Islet precursor cell (in vitro differentiated cells): ENCODE results near the gene SERP2.
A peak's percentile ranks its signal among the peaks of the same experiment; 100 is the strongest.

ENCODE experiments used
- DNase-seq: peaks from one replicate; pipeline ENCODE4 v3.0.0-alpha.2; 2018

SERP2 gene

DNA sequence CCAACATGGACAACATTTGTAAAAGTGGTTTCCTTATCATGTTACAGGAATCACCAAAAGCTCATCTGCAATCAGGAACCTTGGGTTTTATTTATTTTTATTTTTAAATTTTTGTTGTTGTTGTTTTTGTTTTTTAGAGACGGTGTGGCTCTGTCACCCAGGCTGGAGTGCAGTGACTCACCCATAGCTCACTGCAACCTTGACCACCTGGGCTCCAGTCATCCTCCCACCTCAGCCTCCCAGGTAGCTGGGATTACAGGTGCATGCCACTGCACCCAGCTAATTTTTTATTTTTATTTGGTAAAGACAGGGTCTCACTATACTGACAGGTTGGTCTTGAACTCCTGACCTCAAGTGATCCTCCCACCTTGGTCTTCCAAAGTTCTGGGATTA lies 13.6 kb upstream of the SERP2 start:
- DNase-seq, result no peak

DNA sequence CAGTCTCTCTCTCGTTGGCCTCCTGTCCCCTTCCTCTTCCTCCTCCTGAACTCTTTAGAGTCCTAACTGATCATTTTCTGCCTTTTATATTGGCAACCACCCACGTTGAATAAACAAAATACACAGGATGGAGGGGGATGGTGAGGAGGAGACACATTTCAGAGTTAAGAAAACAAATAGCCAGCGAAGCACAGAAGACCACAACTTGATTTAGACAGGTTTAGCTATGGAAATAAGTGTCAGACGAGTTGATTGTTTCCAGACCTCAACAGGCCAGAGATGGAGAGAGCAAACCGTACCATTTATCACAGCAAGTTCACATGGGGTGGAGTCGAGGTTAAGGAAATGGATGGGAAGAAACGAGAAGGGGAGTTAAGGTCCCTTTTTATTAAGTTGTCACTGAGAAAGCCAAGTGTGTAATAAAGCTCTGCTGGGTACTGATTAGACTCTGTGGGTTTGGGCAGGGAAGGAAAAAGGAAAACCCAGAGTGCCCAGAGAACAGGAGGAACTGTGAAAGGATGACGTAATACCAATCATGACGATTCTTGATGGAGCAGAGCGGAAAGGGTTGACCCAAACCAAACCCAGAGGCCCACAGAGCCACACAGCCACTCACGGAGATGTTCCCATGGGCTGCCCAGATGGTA lies 11.1 kb upstream of the SERP2 start:
- no peak for DNase-seq

DNA sequence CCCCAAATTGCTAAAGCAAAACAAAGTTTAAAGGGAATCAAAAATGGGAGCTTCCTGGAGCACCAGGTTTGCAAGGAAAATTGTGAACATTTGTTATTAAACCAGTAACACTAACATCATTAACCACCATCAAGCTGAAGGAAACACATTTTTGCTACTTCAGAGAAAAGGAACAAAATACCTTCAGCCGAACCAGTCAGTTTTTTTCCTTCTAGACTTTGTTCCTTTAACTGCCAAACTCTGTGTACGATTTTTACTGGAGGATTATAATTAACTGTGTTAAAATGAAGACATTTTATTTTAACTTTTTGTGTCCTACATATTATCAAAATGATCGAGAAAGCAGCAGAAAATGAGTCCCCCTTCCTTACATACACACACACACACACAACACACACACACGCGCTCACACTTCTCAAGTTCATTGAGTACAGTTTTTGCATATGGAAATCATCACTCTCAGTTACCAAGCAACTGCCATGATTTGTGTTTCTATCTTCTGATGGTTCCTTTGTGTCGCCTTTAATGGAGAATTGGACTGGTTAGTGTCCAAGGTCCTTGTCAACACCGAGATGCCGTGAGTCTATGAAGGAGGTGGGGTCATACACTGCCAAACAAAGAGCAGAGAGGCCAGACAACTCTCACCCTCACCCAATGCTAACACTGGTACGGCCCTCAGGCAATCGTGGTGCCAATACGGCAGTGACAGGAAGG lies 9.8 kb upstream of the SERP2 start:
- DNase-seq, result no peak

DNA sequence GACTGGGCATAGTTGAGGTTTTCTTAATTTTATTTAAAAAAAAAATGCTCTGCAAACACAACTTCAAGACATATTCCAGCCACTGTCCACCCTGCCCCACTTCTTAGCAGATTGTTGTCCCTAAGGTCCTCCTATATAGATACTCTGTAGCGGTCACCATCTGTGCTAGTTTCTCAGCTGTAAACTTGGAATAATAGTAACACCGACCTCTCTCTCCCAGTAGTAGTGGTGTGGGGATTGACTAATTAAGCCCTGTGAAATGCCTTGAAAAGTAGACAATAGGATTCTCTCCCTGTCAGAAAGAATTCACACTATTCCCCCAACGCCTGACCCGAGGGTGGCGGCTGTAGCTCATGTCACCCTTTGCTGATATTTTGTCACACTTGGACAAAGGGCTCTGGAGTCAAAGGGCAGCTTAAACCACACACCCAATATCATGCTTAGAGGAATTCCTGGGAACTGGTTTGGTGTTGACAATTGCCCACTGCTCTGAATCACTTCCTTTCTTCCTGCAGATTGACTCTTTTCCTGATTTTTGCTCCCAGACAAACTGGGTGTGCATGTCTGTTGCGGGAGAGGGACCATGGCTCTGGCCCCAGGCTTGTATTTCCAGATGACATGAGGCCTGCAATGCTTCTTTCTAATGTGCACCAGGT lies 9.2 kb upstream of the SERP2 start:
- peak; percentile 91 for DNase-seq

DNA sequence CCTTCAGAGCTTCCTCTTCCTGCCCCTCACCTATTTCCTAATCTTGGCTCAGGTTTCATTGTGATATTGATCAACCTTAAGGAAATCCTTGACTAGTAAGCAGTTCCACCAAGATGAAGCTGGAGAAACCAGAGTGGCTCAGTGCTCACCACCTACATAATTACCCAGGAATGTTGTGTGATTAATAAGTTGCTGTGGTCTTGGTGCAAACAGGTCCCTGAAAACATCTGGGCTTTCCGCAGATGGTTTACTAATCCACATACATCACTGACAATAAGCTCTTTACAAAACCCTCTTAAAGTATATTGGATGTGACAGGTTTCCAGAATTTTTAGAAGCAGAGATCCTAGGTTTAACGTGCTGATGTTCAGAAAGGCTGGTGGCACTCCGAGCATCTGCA lies 8.6 kb upstream of the SERP2 start:
- no peak for DNase-seq

DNA sequence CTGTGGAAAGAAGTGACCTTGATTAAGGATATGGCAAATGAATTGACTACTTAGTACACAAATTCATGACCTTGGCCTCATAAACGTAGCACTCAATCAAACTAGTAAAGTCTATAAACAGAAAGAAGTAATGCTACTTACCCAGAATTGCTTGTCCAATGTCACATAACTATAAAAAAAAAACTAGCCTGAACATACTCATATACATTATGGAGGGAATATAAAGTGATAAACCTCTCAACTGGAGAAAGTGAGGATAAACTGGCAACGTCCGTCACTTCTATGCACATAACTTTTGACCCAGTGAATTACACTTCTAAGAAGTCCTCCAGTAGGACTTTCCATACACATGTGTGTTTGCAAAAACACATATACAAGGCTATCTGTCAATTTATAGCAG lies 7.7 kb upstream of the SERP2 start:
- no peak for DNase-seq

DNA sequence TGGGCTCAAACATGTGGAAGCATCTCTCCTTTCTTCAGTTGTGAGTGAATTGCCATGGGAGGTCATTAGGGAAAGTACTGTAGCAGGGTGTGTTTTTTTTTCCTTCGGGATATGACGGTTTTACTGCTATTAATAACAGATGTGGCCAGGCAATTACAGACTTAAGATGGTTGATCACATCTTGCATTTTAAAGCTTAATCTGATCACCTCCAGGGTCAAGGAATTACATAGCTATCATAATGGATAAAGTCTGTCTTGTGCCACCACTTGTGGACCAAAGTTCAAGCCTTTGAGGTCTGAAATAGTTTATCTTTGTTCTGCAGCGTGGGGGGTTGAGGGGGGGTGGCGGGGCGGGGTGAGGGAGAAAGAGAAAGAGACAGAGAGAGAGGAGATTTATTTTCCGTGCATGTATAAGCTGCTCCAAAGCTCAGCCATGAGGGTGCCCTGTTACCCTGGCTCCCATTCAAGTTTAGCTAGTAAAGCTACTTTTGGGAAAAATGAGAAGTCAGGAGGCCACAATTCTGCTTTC lies 5.5 kb upstream of the SERP2 start:
- no peak for DNase-seq

DNA sequence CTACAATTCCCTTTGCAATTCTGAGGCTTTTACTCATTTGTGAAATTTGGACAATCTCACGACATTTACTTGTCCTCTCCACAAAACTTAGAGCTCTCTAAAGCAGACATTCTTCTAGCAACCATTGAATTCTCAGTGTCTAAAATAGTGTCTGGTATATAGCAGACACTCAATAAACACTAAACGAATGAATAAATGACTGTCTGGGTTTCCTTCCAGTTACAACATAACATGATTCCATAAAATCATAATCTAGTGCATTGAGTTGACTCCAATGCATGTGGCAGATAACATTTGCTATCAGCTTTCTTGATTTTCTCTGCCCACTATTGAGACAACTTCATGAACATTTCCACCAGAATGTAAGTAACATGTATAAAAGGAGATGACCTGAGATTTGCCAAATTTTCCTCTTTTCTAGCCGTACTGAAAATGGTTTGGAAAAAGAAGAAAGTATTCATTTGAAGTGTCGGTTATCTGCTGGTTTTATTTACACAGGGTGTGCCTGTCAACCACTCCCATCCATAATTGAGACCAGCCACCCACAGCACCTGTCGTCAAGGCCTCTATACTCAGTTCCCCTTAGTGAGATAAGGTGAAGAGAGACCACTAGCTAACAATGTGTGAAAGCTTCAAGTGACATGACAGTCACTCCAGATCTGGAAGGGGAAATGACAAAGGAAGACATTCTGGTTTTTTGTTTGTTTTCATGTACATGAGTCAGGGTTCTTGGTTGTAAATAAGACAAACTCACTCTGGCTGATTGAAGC lies 4.8 kb upstream of the SERP2 start:
- DNase-seq, result no peak

DNA sequence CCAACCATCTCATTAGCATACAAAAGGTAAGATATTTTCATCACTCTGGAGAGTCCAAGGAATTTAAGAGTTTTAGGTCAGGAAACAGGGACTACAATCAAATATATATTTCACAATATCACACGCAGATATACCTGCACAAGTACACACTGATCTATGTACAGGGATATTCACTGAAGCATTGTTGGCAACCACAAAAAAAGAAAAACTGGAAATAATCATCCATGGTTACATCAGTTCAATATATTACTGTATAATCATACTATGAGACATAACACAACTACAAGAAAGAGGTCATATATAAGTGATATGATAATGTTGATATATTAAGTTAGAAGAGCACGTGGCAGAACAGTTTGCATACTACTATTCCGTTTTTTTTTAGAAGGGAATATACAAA lies 2.2 kb upstream of the SERP2 start:
- DNase-seq, result no peak

DNA sequence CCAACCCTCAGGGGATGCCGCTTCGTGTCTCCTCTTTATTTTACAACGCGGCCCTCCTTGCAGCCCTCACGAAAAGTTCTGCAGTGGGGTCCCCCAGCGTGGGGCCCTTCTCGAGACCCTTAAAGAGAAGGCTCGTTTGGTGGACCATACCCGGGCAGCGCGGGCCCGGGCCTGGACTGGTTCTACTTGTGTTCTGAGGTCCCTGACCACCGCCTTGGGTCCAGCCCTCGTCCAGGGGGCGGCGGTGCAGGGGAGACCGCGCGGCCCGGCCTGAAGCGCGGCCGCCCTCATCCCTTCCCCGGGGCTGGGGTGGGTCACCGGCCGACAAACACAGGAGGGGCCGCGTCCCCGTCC lies 400 bp upstream of the SERP2 start:
- no peak for DNase-seq

DNA sequence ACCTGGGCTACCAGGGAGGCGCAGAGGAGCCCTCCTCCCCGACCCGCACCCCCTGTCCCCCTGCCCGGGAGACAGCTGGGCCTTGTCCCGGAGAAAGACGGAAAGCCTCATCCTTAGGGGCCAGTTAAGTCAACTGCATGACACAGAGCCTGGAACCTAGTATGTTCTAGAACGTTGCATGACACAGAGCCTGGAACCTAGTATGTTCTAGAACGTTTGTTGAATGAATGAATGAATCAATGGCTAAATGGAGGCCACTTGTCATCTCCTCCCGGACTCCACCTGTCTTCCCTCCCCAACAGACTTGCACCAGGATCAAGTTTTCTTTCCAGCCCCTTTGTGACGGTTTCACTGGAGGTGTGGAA lies 706 bp downstream of the SERP2 start:
- no peak for DNase-seq

DNA sequence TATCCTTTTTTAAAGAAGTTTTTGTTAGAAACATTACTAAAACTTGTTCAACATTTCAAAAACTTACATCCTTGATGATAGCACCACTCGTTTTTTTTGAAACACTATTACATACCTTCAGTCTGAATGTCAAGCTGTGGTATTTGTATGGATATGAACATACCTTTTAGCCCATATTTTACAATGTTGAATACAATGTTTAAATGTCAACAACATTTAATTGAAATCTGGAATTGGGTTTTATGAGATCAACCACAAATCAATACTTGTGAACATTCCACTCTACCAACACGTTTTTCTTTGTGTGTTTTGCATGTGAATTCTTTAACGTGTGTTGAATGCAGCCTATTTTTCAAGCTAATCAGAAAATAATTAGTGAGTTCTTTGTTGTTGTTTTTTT lies 4.7 kb downstream of the SERP2 start:
- no peak for DNase-seq

DNA sequence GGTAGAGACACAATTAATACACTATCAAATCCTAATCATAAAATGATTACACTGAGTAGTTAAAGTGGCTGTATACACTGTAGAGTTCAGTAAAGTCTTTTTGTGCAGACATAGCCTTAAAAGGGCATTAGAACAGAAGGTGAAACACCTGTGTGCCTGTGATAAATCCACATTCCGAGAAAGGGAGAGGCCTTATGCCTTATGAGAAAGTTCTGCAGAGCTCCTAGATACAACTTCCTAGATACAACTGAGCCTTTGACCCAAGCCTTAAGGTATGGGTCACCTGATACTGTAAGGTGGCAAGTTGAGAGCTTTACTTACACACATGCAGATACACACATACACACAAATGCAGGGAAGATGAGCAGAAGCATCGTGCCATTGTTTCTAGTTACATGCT lies 6.3 kb downstream of the SERP2 start:
- DNase-seq, result no peak

DNA sequence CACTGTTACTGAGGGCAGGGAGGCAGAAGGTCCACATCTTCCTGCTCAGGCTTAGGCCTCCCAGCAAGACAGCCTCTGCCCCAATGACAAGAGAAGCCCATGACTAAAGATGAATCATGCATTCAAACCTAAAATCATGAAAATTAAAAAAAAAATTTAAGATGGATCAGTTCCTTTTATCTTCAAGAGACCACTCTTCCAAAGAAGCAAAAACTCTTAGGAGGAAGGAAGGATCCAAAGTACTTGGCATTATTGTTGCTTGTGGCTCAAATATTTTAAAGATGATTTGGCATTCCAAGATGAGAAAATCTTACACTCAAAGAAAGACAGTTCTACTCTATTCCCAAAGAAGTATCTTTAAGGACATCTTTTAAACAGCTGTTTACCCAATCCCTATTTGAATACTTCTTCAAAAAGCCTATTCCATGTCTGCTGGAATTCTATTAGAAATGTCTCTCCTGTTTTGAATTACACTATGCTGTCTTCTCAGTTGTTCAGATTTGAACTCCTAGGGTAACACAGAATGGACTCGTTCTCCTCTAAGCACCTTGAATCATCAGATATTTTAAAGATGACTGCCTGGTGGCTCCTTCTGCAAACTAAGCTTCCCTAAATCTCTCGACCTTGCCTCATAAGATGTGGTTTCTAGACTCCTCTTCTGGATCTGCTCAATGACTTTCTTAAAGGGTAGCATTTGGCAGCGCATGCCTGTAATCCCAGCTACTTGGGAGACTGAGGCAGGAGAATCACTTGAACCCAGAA lies 7.0 kb downstream of the SERP2 start:
- DNase-seq, result no peak

DNA sequence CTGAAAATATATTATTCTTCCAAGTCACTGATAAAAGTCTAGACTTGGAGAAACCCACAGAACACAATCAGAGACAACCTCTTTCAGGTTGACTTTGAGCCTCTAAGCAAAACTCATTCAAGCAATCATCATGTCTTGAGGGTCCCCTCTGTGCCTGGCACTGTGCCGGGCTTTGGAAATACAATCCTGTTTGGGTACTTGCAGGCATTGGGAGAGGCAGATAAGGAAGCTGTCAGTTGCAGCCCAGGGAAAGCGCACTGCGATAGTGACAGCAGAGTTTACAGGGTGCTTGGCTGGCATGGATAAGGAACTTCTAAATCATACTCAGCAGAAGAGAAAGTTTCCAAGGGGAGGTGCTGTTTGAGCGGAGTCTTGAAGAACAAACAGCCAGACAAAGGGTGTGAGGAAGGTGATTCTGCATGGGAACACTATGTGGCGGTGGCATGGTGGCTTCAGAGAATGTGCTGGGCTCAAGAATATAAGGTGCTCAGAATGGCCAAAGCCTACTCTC lies 9.1 kb downstream of the SERP2 start:
- DNase-seq, result no peak

DNA sequence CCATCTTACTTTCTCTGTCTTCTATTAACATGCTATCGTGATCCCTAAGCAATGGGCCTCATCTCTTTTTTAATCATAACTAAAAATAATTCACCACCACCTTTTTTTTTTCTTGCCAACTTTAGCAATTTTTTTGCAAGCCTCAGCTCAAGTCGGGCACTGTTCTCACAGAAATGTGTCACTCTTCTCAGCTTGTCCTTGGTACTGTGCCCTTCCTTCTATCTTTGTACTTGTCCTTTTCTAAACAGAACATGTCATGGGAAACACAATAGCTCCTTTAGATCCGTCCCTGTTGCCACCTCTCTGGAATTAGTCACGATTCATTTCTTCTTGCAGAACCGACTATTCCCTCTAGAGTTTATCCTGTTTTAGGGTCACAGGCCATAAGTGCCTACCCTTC lies 10.3 kb downstream of the SERP2 start:
- no peak for DNase-seq

DNA sequence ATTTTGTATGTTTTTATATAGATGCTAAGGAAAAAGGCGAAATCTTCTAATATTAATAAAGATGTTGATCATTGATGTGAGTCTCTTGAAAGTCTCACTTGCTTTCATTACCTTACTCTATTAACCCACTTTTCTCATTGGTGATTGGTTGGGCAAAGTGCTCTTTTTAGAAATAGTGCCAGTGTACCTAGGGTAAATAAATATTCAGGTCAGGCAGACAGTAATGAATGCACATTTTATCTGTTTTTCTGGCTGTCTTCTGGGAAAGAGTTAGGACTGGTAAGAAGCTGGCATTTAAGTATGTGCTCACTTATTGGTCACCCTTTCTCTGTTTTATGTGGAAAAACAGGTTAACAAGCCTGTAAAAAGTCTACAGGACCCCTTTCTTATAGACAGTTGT lies 11.2 kb downstream of the SERP2 start:
- DNase-seq, result no peak

DNA sequence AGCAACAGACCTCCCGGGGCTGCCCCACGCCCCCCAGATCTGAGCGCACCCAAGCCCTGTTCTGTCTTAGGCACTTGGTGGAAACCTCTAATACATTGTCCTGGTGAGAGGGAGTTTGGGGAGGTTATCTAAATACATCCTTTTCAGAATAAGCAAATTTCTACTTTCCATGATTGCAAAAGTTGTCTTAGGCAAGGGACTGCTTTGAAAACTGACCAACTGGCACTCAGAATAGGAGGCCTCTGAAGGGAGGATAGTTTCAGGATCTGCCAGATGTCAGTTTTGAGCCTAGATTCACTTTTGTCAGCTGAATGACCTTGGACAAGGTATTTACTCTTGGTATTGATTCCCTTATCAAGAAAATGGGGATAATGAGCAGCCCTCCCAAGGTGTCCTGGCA lies 11.8 kb downstream of the SERP2 start:
- no peak for DNase-seq

DNA sequence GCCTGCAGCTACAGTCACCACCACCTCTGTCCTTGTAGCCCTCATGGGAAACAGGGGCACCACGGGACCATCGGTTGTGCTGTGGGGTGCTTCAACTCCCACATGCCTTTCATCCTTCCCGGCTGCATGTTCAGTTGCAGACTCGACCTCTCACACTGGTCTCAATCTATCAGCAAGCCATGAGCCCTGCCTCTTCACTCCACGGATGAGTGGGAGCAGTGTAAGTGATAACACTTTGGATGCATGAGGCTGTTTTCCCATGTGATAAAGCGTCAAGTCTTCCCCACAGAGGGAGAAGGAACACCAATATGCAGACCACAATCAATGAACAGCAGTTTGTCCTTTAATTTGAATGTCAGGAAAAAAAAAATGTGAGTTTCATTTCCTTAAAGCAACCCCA lies 12.2 kb downstream of the SERP2 start:
- no peak for DNase-seq

DNA sequence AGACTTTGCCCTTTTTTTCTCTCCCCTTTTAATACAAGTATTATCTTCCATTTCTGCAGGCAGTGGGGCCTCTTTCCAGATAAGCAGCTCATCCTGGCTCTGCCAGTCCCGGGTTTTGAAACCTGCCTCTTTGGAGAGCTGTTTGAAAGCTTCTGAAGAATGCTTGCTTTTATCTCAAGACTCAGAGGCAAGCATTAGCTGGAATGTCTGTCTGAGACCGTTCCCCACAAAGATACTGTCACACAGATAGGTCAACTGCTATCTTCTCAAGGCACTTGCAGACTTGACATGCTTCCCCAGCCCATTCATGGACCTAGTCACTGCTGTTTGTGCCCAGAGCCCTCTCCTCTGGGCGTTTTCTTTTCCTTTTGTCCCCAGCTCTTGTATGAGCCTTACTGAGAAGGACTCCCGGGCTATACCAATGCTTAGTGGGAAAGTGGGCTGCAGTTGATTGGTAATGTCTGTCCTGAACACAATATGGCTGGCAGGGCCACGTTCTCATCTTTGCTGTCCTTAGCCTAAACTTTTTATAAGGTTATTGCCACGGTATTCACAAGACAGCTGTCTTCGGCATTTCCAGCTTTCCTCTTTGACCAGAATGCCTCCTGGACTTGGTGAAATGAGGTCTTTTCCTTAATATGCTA lies 13.4 kb downstream of the SERP2 start:
- DNase-seq, result peak; percentile 87

DNA sequence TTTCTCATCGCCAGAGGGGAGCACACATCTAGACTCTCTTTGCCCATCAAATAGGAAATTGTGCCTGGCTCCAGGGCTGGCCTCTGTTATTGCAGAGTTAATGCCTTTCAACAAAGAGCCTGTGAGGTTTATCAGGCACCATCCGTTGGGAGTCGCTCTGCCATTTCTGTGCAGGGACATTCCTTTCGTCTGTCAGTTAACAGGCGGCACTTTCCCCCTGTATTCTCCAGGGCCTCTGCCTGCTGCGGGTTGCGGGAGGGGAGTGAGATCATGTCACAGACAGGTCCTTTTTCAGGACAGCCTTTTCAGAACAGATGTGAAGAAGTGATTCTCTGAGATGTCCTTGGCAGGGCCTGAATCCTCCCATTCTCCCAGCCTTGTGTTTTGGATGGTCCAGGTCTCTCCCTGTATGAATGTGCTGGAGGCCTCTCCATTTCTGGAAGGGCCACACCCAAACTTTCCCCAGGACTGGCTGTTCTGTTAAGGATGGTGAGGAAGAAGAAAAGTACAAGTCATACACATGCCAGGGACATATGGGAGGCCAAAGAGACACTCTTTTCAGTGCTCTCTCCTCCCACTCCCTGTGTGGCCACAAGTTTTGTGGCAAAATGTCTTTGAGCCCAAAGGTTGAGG lies 14.9 kb downstream of the SERP2 start:
- peak; percentile 95 for DNase-seq
